GM21390 (cell line): Measurements from ENCODE around the gene DOCK4.

Experiments used
- ATAC-seq: cut with Tn5 transposase; IDR thresholded peaks from one replicate; pipeline ENCODE4 v1.9.1; 2021; ENCODE audit not compliant: unreplicated experiment

Gene DOCK4

DNA sequence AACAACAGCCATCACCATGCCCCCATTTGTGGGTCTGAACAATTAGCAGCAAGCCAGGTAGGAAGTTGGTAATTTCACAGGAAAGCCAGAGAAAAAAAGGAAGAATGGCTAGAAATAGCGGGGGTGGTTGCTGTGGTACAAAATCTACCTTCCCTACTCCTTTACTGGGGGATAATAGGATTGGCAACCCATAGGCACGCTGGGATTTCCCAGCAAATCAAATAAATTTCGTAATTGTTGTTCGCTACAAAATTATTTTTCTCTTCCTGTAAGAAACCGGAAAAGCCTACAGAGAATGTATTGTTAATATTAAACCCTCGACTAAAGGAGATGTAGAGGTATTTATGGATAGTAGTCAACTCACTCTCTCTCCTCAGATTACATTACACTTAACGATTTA is 123.9 kb downstream of the DOCK4 start:
- ATAC-seq: no peak

DNA sequence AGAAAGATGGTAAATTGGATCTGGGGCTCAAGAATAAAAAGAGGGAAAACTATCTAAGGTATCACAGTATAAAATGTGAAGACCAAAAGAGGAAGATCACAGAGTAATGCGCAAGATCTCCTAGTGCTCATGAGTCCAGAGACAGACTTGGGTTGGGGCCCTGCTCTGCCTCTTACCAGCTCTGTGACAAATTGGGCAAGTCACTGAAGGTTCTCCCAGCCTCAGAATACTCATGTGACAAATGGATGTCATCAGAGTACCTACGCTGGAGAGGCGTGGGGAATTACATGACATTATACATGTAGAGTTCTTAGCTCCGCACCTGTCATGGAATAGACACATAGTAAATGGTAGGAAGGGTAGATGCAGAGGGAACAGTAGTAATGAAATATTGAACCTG is 124.4 kb downstream of the DOCK4 start:
- no peak for ATAC-seq

DNA sequence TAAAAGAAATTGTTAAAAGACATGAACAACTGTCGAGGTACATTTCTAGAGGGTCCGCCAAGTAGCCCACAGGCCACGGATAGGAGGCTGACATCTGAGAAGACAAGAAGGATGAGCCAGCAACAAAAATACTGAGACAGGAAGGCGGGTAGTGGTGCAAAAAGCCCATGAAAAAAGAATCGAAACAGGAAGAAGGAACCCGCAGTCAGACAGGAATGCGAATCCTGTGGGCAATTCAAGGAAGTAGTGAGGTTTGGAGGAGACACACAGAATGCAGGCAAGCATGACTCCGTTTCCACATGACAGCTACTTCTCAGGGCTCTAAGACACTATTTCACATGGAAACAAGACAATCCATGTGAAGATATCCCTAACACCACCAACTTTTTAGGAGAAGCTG is 125.2 kb downstream of the DOCK4 start:
- peak; percentile 48 for ATAC-seq

DNA sequence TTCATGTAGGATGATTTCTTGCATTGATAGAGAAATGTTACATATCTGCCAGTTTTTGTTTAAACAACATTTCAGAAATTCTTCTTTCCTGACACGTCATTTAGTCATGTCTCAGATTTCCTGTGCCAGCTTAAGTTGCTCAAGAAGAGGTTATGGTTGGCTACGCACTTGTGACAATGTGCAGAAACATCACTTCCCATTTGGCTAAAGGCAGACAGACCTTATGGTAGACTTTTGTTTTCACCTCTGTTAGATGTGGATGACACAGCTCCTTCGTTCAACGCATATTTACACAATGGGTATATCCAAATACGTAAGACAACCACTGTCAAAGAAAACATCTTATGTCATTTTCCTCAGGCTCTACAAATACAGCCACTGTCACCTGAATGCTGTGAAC is 125.8 kb downstream of the DOCK4 start:
- ATAC-seq: peak; percentile 85

DNA sequence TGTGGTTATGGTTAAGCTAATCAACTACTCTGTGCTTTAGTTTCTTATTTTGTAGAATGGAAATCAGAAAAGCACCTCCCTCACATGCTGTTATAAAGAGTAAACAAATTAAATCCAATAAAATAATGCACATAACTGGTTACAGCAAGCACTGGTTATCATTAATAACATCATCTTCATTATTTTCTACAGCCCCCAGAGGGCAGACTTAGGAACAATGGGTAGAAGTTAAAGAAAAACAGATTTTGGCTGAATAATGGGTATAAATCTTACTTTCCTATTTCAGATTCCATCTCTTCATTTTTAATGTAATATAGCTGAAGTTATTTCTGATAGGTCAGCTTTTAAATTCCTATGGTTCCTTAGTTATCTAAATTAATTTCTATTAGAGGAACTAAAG is 126.5 kb downstream of the DOCK4 start:
- no peak for ATAC-seq

DNA sequence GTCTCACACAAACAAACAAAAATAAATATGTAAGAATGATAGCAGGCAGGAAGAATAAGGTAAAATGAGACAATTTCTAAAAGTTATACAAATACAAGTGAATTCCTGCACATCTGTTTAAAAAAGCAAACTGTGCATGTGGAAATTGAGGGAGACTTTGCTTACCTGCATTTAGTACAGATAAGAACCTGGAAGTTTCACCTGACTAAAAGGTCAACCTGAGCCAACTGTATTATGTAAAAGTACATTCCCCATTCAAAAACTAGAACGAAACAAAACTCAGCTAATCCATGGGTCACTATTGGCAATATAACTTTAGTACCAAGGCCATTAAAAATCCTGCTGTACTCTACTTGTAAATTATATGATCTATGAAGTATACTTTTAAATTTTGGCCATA is 127.1 kb downstream of the DOCK4 start:
- no peak for ATAC-seq

DNA sequence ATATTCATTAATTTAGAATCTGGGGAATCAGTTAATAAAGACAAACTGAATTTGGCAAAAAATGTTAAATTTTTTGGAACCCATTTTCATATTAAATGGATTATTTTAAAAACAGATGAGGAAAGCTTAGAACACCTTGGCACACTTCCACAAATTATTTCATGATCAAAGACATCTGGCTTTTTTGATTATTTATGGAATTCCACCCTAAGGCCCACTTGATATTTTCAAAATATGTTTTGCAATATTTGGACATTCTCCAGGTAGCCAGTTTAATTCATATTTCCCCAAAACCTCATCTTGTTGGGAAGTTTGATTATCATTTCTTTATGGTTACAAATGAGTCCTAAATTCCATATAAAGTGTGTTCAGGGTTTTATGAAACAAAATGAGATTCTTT is 129.9 kb downstream of the DOCK4 start:
- ATAC-seq: no peak

DNA sequence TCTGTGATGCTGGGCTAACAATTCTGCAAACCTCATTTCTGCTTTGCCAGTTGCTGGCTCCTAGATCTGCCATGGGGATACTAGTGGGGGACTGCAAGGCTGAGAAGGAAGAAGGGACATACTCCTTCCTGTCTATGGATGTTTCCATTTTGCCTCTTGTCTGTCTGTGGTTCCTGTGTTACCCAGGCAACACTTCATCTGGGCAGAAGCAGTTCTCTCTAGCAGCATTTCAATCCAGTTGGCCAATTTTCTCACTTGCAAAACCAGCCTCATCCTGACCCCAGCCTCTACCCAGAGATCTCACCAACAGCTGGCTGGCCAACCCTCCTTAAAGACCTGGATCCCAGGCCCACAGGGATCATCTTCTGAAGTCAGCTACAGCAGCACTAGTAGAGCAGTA is 131.7 kb downstream of the DOCK4 start:
- no peak for ATAC-seq

DNA sequence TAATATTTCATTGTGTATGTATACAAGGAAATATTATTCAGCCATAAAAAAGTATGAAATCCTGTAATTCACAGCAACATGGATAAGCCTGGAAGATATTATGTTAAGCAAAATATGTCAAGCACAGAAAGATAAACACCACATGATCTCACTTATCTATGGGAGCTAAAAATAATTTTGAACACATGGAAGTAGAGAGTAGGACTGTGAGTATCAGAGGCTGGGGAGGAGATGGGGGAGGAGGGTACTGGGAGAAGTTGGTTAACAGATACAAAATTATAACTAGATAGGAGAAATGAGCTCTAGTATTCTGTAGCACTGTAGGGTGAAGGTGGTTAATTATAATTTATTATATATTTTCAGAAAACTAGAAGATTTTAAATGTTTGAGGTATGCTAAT is 132.7 kb downstream of the DOCK4 start:
- no peak for ATAC-seq

DNA sequence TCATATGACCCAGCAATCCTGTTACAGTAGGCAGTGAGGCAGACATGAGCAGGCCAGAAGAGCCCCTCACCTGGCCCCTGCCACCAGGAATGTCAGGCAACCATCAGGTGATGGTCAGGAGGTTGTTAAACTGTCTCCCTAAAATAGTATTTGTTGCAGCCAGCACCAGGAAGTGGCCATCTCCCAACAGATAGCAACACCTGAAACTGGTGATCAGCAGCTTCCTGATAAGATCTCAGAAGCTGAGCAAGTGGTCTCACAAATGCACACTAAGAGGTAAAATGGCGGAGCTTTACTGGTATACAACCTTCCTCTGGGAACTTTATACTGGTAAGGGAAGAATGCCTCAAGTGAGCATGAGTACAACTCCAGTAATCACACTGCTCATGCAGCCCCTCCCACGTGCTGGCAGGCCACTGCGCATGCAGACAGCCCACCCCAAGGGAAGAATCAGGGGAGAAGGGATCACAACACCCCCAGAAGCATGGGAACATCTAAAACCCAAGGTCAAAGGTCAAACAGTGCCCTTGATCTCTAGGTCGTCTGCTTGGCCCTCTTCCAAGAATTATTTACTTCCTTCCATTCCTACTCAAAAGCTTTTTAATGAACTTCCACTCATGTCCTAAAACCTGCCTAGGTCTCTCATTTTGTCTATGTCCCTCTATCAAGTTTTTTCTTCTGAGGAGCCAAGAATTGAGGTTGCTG is 133.5 kb downstream of the DOCK4 start:
- no peak for ATAC-seq

DNA sequence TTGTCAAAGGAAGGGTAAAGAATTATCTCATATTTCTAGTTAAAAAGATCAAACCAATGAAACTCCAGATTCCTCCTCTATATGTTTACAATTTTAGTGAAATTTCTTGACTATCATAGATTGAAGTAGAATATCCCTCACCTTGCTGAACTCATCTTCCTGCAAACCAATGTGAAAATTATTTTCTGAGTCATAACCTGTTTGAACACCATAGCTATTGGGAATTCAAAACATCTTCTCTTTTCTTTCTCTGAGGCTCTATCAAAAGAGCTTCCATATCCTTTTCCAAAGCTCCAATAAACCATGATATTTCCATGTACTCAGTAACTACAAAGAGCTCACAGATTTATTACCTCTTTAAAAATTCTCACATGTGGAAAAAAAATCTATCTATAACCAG is 134.3 kb downstream of the DOCK4 start:
- no peak for ATAC-seq

DNA sequence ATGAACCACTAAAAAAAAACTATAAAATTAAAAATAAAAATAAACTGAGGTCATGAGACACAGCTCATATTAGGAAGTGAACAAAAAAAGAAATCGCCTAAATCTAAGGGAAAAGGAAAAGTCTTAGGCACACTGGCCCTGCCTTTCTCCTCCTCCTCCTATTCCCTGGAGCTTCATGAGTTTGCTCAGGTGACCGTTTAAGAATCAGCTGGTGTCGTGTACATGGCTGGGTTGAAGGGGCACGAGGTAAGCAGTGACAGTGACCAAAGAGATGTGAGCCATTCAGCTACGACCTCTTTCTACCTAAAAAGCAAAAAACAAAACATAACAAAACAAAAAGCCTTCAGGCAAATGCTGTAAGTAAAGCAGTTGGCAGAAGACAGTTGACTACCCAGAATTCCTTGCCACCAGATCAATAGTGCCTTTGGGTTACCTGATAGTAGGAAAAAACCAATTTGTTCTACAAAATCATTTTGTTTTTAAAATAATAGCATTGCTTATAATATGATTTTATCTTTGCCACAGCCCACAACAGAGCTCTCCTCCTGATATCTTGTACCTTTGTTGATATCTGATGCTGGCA is 135.4 kb downstream of the DOCK4 start:
- no peak for ATAC-seq

DNA sequence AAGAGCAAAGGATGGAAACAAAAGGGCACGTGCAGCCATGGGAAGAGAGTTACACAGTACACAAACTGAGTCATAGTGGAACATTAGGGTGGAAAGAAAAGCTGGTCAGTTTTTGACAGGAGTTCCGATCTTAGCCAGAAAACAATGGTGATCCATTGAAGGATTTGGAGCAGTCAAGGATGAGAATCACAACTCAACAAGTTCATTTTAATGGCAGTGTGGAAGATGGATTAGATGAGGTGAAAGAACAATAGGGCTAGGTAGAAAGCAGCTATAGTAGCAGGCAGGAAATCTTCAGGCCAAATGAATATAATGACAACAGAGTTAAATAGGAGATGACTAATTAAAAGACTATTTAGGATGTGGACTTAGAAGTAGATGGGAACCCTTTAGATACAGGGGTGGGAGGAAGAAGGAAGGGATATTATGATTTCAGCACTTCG is 136.3 kb downstream of the DOCK4 start:
- no peak for ATAC-seq

DNA sequence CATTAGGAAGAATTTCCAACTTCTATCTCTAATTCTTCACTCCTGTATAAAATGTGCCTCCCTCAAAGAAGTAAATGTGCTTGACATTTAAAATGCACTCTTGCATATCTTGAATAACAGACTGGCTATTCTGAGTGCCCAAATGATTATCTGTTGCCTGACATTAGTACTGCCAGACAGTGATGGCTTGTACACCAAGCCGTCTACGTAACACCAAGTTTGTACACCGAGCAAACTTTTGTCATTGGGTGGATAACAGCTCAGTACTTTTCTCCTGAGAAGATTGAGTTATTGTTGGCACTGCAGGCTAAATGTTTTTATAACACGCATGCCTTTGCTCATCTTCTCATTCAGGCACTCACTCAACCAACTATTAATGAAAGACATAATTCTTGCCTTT is 137.2 kb downstream of the DOCK4 start:
- ATAC-seq: no peak

DNA sequence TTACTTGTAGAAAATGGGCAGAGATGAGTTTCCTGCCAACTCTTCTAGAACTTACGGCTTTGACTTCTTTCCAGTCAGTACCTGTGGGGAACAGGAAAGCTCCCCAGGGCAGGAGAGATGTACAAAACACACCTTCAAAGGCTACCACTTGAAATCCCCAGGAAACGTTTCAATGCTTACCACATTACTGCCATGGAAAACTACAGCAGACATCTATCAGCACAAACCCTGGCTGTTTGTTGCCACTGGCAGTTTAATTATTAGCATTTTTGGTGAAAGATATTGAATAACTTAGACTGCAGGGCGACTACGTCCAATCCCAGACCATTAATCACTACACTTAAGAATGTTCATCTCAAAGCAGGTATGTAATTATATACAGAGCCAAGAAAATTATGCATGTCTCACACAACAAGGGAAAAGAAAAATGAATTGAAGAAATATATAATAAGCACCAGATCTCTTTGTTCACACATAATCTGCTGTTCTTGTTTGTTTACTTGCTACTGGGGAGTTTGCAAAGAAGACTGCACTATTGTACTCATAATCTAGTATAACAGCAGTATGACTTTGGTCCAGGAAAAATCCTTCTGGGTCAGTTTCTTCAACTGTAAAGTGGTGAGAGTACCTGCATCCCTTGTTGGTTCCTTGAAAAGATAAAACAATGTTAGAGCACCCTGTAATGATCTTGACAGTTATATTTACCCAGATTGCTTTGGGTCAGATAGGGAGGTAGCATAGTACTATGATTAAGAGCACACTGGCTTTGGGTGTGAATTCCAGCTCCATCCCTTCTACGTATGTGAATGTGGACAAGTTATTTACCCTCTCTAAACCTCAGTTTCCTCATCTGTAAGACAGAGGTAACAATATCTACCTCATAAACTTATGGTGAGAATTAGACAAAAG is 138.3 kb downstream of the DOCK4 start:
- no peak for ATAC-seq

DNA sequence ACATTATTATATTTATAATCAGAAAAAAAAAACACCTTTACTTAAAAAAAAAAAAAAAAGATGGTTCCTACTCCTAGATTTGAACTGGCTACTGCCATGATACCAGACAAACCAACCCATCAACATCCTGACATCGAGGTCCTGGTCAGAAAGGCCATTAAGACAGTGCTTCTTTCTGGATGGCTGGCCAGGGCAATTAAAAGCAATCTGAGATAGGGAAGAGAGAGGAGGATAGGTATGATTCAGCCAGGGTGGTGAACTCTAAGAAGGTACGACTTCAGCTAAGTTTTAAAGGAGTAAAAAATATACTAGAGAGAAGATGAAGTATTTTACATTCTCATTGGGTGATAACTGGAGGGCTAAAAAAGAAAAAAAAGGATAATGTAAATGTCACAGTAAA is 139.0 kb downstream of the DOCK4 start:
- ATAC-seq: no peak

DNA sequence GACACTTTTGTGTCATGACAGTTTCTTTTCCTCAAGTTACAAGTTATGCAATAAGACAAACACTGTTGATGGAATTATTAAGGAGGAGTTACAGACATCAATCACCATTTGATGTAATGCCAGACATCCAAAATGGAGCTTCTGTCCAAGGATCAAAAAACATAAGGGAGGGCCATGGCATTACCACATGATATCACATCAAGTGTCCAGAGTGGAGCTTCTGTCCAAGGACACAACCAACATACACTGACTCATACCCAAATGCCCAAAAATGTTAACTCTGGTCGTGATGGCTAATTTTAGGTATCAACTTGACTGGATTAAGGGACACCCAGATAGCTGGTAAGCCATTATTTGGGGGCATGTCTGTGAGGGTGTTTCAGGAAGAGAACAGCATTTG is 140.4 kb downstream of the DOCK4 start:
- ATAC-seq: no peak

DNA sequence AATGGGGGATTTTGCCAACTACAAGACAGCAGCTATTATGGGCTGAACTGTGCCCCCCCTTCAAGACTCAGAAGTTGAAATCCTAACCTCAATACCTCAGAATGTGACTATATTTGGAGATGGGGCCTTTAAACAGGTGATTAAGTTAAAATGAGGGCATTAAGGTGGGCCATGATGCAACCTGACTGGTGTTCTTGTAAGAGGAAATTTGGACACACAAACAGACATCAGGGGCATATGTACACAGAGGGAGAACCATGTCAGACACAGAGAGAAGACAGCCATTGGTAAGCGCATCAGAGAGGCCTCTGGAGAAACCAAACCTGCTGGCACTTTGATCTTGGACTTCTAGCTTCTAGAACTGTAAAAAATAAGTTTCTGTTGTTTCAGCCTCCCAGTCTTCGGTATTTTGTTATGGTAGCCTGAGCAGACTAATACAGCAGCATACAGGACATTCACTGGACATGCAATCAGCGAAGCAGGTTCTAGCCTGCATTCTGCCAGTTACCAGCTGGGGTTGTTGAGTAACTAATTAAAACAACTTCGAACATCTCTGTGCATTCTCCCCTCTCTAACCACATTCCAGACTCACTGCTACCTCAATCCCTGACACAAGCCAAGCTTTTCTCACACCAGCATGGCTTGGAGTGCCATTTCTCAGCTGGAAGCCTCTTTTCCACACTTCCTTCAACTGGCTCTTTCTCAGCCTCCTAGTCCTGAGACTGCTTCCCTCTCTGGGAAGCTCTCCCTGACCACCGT is 141.4 kb downstream of the DOCK4 start:
- ATAC-seq: no peak

DNA sequence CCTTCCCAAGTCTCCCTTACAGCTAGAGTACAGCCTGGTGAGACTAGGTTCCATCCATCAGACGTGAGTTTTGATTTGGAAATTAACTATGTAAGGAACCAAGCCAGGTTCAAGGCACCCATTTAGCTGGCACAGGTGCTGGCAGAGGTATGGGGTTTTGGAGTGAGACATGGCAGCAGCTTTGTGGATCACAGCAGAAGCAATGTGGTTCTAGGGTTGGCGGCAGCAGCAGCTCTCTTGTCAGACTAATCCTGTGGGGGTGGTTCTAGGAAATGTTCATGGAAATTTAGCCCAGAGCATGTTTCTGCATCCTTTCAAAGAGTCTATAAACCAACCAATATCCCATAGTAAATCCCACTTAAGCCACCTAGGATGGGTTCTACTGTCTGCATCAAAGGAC is 142.2 kb downstream of the DOCK4 start:
- no peak for ATAC-seq

DNA sequence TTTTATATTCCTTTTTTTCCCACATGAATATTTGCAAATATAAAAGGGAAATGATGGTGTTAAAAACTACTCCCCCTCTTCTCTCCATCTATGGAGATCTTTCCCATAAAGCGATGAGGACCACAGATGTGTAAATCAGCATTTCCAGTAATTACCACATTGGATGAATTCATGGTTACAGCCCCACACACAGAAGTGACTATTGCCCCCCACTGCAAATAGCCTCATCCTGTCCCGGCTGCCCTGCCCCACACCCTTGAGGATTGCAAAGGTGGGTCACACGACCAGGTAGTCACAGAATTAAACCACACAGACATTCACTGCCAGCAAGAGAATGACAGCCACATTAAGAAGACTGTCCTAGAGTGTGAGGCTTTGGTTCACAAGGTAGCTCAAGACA is 145.1 kb downstream of the DOCK4 start:
- ATAC-seq: no peak

DNA sequence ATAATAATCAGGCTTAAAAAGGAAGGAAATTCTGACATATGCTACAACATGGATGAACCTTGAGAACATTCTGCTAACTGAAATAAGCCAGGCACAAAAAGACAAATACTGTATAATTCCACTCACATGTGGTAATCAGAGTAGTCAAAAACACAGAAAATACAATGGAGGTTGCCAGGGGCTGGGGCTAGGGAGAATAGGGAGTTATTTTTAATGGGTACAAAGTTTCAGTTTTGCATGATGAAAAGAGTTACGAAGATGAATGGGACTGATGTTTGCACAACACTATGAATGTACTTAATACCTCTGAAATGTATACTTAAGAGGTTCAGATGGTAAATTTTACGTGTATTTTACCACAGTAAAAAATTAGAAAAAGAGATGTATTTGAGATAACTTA is 145.6 kb downstream of the DOCK4 start:
- ATAC-seq: no peak
